CD4-positive, alpha-beta memory T cell (primary cell): ENCODE data around the gene KCTD21. TPM values are rescaled to one million over a fixed set of nuclear protein-coding genes. Genes with fewer than 3 reads are reported as not detected.

Experiments used
- CTCF ChIA-PET: fragments of 350-600 bp; sonication (Branson Sonifier 250); formaldehyde crosslinking; loops from one replicate; lab custom pipeline; 2021; ENCODE audit warnings: inconsistent platforms; ENCODE audit not compliant: partially characterized antibody; lab: Charles Lee
- POLR2A ChIA-PET: fragments of 350-600 bp; sonication (Branson Sonifier 250); formaldehyde crosslinking; loops from one replicate; lab custom pipeline; 2021; ENCODE audit not compliant: partially characterized antibody; lab: Charles Lee
- DNase-seq, 5 donors: peaks; one replicate each; pipeline versions ENCODE4 v3.0.0 to v3.0.0-alpha.2; 2020 to 2022; ENCODE audit warnings: mixed read lengths in 1 of 5
- H3K27ac ChIP-seq: one replicate; pipeline ENCODE4 v1.7.0; 2013; ENCODE audit warnings: low read depth, low read length
- H3K27me3 ChIP-seq: 2 replicates; pipeline ENCODE4 v1.7.0; 2013; ENCODE audit warnings: mild to moderate bottlenecking, low read length, moderate library complexity; ENCODE audit not compliant: insufficient read depth
- H3K36me3 ChIP-seq: 2 replicates; pipeline ENCODE4 v1.7.0; 2013; ENCODE audit warnings: mild to moderate bottlenecking, low read length, moderate library complexity; ENCODE audit not compliant: insufficient read depth
- H3K4me1 ChIP-seq: 2 replicates; pipeline ENCODE4 v1.7.0; 2013; ENCODE audit warnings: mild to moderate bottlenecking, low read length, moderate library complexity; ENCODE audit not compliant: insufficient read depth
- H3K4me3 ChIP-seq, 2 donors: one replicate each; pipeline ENCODE4 v1.7.0; 2013; ENCODE audit warnings: low read length in 2 of 2, mild to moderate bottlenecking in 1 of 2
- H3K9me3 ChIP-seq, 2 donors: one replicate each; pipeline ENCODE4 v1.7.0; 2013; ENCODE audit warnings: low read length in 2 of 2, control low read depth in 1 of 2; ENCODE audit not compliant: control insufficient read depth in 1 of 2
- H3K27ac Mint-ChIP-seq, 7 donors: one replicate each; pipeline ENCODE4 v1.8.0; 2020 to 2021; ENCODE audit warnings: mixed read lengths in 7 of 7, mild to moderate bottlenecking in 6 of 7, inconsistent platforms in 3 of 7, moderate library complexity in 3 of 7
- H3K27me3 Mint-ChIP-seq, 2 donors: one replicate each; pipeline ENCODE4 v1.8.0; 2020 to 2021; ENCODE audit warnings: mixed read lengths in 2 of 2
- H3K36me3 Mint-ChIP-seq, 2 donors: one replicate each; pipeline ENCODE4 v1.8.0; 2020 to 2021; ENCODE audit warnings: mixed read lengths in 2 of 2, inconsistent platforms in 1 of 2, mild to moderate bottlenecking in 1 of 2
- H3K4me1 Mint-ChIP-seq, 4 donors: one replicate each; pipeline ENCODE4 v1.8.0; 2020 to 2021; ENCODE audit warnings: mixed read lengths in 4 of 4, mild to moderate bottlenecking in 1 of 4
- H3K4me3 Mint-ChIP-seq, 8 donors: one replicate each; pipeline ENCODE4 v1.8.0; 2020 to 2021; ENCODE audit warnings: mixed read lengths in 8 of 8, mild to moderate bottlenecking in 7 of 8, moderate library complexity in 6 of 8, inconsistent platforms in 3 of 8
- H3K9me3 Mint-ChIP-seq, 8 donors: one replicate each; pipeline ENCODE4 v1.8.0; 2020 to 2021; ENCODE audit warnings: mixed read lengths in 8 of 8, mild to moderate bottlenecking in 5 of 8, inconsistent platforms in 3 of 8, moderate library complexity in 1 of 8
- intact Hi-C: fragments of 100-400 bp; cut with micrococcal nuclease; formaldehyde crosslinking; loops from one replicate; pipeline ENCODE4 v1.15.1; 2023
- polyA plus RNA-seq, 2 donors: library from polyadenylated mRNA; unstranded; fragments of 300-500 nt; fragmentation: Illumina TruSeq; gene quantifications; one replicate each; pipeline ENCODE4 v1.2.3, GENCODE V29; 2021
- total RNA-seq, 2 experiments: library from RNA; stranded (reverse); gene quantifications; one replicate each; pipeline ENCODE4 v1.2.3, GENCODE V29; 2021

Gene KCTD21
- total and polyA plus RNA-seq, 4 experiments from 2014 or later = 0.88 to 8.6 (median 5.3) TPM

GRCh38 chr11:78211565-78211964 is 23.1 kb upstream of the KCTD21 start:
- Mint-ChIP-seq H3K27me3 (no peaks in the 10 kb centered on the region), H3K4me3 (no peak overlapping the region), H3K36me3 (peaks cover 45 to 56% of the 10 kb centered on the region in 2 donors), H3K4me1 (peaks cover 0 to 10% (median 4%) of the 10 kb centered on the region in 4 donors), H3K9me3 (no peaks in the 10 kb centered on the region), H3K27ac (peak overlapping the region in 2 of 7 donors; percentile 41 to 70)
- intact Hi-C loops = no loop called here
- Histone ChIP-seq H3K4me3 (no peak overlapping the region), H3K9me3 (no peaks in the 10 kb centered on the region), H3K27me3 (no peaks in the 10 kb centered on the region), H3K4me1 (no peaks in the 10 kb centered on the region), H3K27ac (no peak overlapping the region), H3K36me3 (peaks cover 3% of the 10 kb centered on the region)
- POLR2A ChIA-PET = no interaction called here
- CTCF ChIA-PET = no interaction called here
- no peak for DNase-seq

GRCh38 chr11:78210000-78210608 is 21.7 kb upstream of the KCTD21 start:
- H3K9me3 Mint-ChIP-seq = no peaks in the 10 kb centered on the region
- H3K27ac ChIP-seq = no peak overlapping the region
- H3K36me3 Mint-ChIP-seq = peaks cover 45 to 48% of the 10 kb centered on the region in 2 donors
- no peak overlapping the region for H3K4me3 Mint-ChIP-seq
- no peaks in the 10 kb centered on the region for H3K27me3 ChIP-seq
- no peaks in the 10 kb centered on the region for H3K27me3 Mint-ChIP-seq
- H3K4me1 ChIP-seq = no peaks in the 10 kb centered on the region
- H3K4me3 ChIP-seq = no peak overlapping the region
- no peaks in the 10 kb centered on the region for H3K9me3 ChIP-seq
- peaks cover under 1 to 10% (median 7%) of the 10 kb centered on the region in 4 donors for H3K4me1 Mint-ChIP-seq
- H3K27ac Mint-ChIP-seq = no peak overlapping the region
- intact Hi-C loops = no loop called here
- peaks cover 3% of the 10 kb centered on the region for H3K36me3 ChIP-seq
- DNase-seq = no peak
- CTCF ChIA-PET = no interaction called here
- POLR2A ChIA-PET = no interaction called here

GRCh38 chr11:78209478-78209877 is 21.1 kb upstream of the KCTD21 start:
- H3K27ac ChIP-seq = no peak overlapping the region
- H3K4me3 ChIP-seq = no peak overlapping the region
- CTCF ChIA-PET = no interaction called here
- peaks cover 3% of the 10 kb centered on the region for H3K36me3 ChIP-seq
- no peak overlapping the region for H3K27ac Mint-ChIP-seq
- no peaks in the 10 kb centered on the region for H3K27me3 ChIP-seq
- H3K36me3 Mint-ChIP-seq = peaks cover 43 to 45% of the 10 kb centered on the region in 2 donors
- no peak for DNase-seq
- no peaks in the 10 kb centered on the region for H3K27me3 Mint-ChIP-seq
- POLR2A ChIA-PET = no interaction called here
- H3K4me1 Mint-ChIP-seq = peaks cover 7 to 15% (median 12%) of the 10 kb centered on the region in 4 donors
- H3K4me3 Mint-ChIP-seq = no peak overlapping the region
- H3K9me3 ChIP-seq = no peaks in the 10 kb centered on the region
- H3K4me1 ChIP-seq = peaks cover 3% of the 10 kb centered on the region
- intact Hi-C loops = no loop called here
- no peaks in the 10 kb centered on the region for H3K9me3 Mint-ChIP-seq

- POLR2A ChIA-PET = no interaction called here
- peaks cover 8 to 20% (median 14%) of the 10 kb centered on the region in 4 donors for H3K4me1 Mint-ChIP-seq
Measured at GRCh38 chr11:78208257-78209165, 20.1 kb upstream of the KCTD21 start.

GRCh38 chr11:78207532-78208256 is 19.3 kb upstream of the KCTD21 start:
- peaks cover 3% of the 10 kb centered on the region for H3K36me3 ChIP-seq
- no peaks in the 10 kb centered on the region for H3K27me3 ChIP-seq
- Mint-ChIP-seq H3K4me1 (peaks cover 13 to 26% (median 19%) of the 10 kb centered on the region in 4 donors), H3K9me3 (no peaks in the 10 kb centered on the region), H3K27me3 (no peaks in the 10 kb centered on the region), H3K27ac (peak overlapping the region in 3 of 7 donors; percentile 6 to 30 (median 24)), H3K4me3 (no peak overlapping the region), H3K36me3 (peaks cover 42 to 45% of the 10 kb centered on the region in 2 donors)
- H3K4me1 ChIP-seq = peaks cover 16% of the 10 kb centered on the region
- H3K9me3 ChIP-seq = no peaks in the 10 kb centered on the region
- intact Hi-C loops = no loop called here
- no peak overlapping the region for H3K4me3 ChIP-seq
- DNase-seq = no peak
- POLR2A ChIA-PET = no interaction called here
- no peak overlapping the region for H3K27ac ChIP-seq
- CTCF ChIA-PET = no interaction called here

More at GRCh38 chr11:78208257-78209165, 20.1 kb upstream of the KCTD21 start:
- Histone ChIP-seq H3K4me3 (no peak overlapping the region), H3K27ac (no peak overlapping the region), H3K9me3 (no peaks in the 10 kb centered on the region), H3K4me1 (peaks cover 8% of the 10 kb centered on the region), H3K36me3 (peaks cover 3% of the 10 kb centered on the region), H3K27me3 (no peaks in the 10 kb centered on the region)
- Mint-ChIP-seq H3K27ac (peak overlapping the region in 4 of 7 donors; percentile 24 to 64 (median 44)), H3K4me3 (no peak overlapping the region), H3K27me3 (no peaks in the 10 kb centered on the region), H3K9me3 (no peaks in the 10 kb centered on the region), H3K36me3 (peaks cover 42 to 45% of the 10 kb centered on the region in 2 donors)
- CTCF ChIA-PET = no interaction called here
- no peak for DNase-seq
- intact Hi-C loops = no loop called here

- ChIA-PET CTCF (no interaction called here), POLR2A (no interaction called here)
- Mint-ChIP-seq H3K4me3 (no peak overlapping the region), H3K36me3 (peaks cover 32 to 34% of the 10 kb centered on the region in 2 donors), H3K27me3 (no peaks in the 10 kb centered on the region), H3K4me1 (peaks cover 29 to 43% (median 33%) of the 10 kb centered on the region in 4 donors), H3K9me3 (no peaks in the 10 kb centered on the region), H3K27ac (peak overlapping the region in 2 of 7 donors; percentile 42 to 46)
- Histone ChIP-seq H3K9me3 (no peaks in the 10 kb centered on the region), H3K36me3 (peaks cover 3% of the 10 kb centered on the region), H3K27me3 (no peaks in the 10 kb centered on the region), H3K27ac (no peak overlapping the region), H3K4me1 (peaks cover 36% of the 10 kb centered on the region), H3K4me3 (no peak overlapping the region)
- no peak for DNase-seq
- intact Hi-C loops = no loop called here
Measured at GRCh38 chr11:78205691-78206090, 17.3 kb upstream of the KCTD21 start.

GRCh38 chr11:78205256-78205655 is 16.8 kb upstream of the KCTD21 start:
- ChIA-PET CTCF (no interaction called here), POLR2A (no interaction called here)
- peaks cover 39% of the 10 kb centered on the region for H3K4me1 ChIP-seq
- Mint-ChIP-seq H3K9me3 (no peaks in the 10 kb centered on the region), H3K27me3 (no peaks in the 10 kb centered on the region), H3K4me1 (peaks cover 29 to 46% (median 33%) of the 10 kb centered on the region in 4 donors), H3K4me3 (no peak overlapping the region), H3K27ac (peak overlapping the region in 5 of 7 donors; percentile 42 to 94 (median 88)), H3K36me3 (peaks cover 28 to 30% of the 10 kb centered on the region in 2 donors)
- no peaks in the 10 kb centered on the region for H3K27me3 ChIP-seq
- H3K4me3 ChIP-seq = no peak overlapping the region
- DNase-seq = no peak
- H3K36me3 ChIP-seq = peaks cover 3% of the 10 kb centered on the region
- intact Hi-C loops = no loop called here
- H3K9me3 ChIP-seq = no peaks in the 10 kb centered on the region
- no peak overlapping the region for H3K27ac ChIP-seq
